ENCODE results near the gene LASP1. TPM values are rescaled to one million over a fixed set of nuclear protein-coding genes. Genes with fewer than 3 reads are reported as not detected.

The LASP1 gene
- polyA plus RNA-seq, 1 donor (not counting 4 experiments of a cell fraction or from before 2014, with no cell fraction given): 88.1 TPM

DNA sequence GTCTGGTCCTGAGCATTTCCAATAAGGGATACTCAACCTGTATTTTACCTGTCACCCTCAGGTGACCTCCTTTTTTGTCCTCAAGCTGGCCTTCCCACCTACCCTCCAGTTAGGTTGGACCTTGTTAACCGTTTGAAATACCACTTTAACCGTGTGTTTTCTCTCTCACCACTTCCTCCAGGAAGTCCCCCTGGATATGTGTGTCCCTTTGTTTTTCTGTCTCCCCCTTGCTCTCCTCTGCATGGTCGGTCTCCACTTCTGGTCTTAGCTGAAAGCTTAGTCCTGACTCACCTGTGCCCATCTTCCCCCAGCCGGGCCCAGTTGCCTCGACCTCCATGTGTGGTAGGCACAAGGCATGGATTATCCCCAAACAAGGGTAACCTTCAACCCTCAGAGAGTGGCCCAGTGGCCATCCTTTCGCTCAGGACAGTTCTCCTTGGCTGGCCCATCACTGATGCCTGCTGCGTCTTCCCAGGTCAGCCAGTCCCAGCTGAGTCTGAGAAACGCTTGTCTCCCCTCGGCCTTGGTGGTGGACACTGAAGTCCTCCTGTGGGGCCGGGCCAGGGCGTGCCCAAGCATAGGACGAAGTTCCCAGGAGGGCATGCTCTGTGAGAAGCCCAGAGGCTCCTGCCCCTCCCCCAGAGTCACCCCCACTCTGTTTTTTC is 20.0 kb downstream of the LASP1 start:
- DNase-seq (ENCODE audit: low read depth, low spot score): no peak
- Histone ChIP-seq H2AFZ (ENCODE audit: control insufficient read depth, low read length) (no peak overlapping the region), H3K4me1 (ENCODE audit: control insufficient read depth, extremely low read depth, insufficient read depth, low read length) (no peaks in the 10 kb centered on the region), H3K9ac (ENCODE audit: control insufficient read depth, extremely low read depth, insufficient read depth, low read length) (no peak overlapping the region), H3K36me3 (ENCODE audit: control insufficient read depth in 2 of 2, extremely low read depth in 1 of 2, insufficient read depth in 2 of 2, low read length in 2 of 2) (peaks cover 55 to 66% of the 10 kb centered on the region in 2 experiments), H3K9me3 (ENCODE audit: control insufficient read depth, low read depth, low read length) (no peaks in the 10 kb centered on the region), H4K20me1 (ENCODE audit: control insufficient read depth, extremely low read depth, insufficient read depth, low read length) (peaks cover 6% of the 10 kb centered on the region), H3K4me2 (ENCODE audit: control insufficient read depth, extremely low read depth, insufficient read depth, low read depth, low read length) (no peak overlapping the region), H3K27me3 (ENCODE audit: control insufficient read depth, extremely low read depth, insufficient read depth, low read length) (no peaks in the 10 kb centered on the region), H3K4me3 (ENCODE audit: control insufficient read depth in 2 of 3, extremely low read depth in 1 of 3, insufficient read depth in 2 of 3, low read depth in 1 of 3, low read length in 3 of 3) (no peak overlapping the region), H3K79me2 (ENCODE audit: control insufficient read depth, insufficient read depth, low read length) (peaks cover 51% of the 10 kb centered on the region), H3K27ac (ENCODE audit: control insufficient read depth, insufficient read depth, low read length) (no peak overlapping the region), H3K9me1 (ENCODE audit: control insufficient read depth, extremely low read depth, insufficient read depth, low read length) (no peaks in the 10 kb centered on the region)
- no peak for FAIRE-seq
- TF ChIP-seq, protein P1, sequence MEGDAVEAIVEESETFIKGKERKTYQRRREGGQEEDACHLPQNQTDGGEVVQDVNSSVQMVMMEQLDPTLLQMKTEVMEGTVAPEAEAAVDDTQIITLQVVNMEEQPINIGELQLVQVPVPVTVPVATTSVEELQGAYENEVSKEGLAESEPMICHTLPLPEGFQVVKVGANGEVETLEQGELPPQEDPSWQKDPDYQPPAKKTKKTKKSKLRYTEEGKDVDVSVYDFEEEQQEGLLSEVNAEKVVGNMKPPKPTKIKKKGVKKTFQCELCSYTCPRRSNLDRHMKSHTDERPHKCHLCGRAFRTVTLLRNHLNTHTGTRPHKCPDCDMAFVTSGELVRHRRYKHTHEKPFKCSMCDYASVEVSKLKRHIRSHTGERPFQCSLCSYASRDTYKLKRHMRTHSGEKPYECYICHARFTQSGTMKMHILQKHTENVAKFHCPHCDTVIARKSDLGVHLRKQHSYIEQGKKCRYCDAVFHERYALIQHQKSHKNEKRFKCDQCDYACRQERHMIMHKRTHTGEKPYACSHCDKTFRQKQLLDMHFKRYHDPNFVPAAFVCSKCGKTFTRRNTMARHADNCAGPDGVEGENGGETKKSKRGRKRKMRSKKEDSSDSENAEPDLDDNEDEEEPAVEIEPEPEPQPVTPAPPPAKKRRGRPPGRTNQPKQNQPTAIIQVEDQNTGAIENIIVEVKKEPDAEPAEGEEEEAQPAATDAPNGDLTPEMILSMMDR (optimal IDR thresholded peaks at IDR 0.05 in 1 of 3, IDR thresholded peaks at IDR 0.05 in 1 of 3, conservative IDR thresholded peaks at IDR 0.05 in 1 of 3; ENCODE audit: extremely low read depth in 1 of 3, insufficient read depth in 2 of 3, low read length in 3 of 3): no peak
- no peak for TF ChIP-seq EZH2 (IDR thresholded peaks at IDR 0.05; ENCODE audit: low read length)
- dilution Hi-C loops (cut with MboI; ENCODE audit: extremely low pct_ligation_motif_present, low sequenced_read_pairs): no loop called here

DNA sequence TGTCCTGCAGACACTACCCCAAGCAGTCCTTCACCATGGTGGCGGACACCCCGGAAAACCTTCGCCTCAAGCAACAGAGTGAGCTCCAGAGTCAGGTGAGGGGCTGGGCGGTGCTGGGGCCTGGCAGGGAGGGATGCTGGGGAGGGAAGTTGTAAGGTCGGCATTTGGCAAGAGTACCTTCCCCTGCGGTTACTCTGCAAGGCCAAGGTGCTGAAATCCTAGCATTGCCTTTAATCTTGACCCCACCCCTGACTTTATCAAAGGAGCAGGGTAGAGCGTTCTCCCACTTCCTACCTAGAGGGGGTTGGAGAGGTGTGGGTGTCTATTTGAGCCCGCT is 20.5 kb downstream of the LASP1 start:
- H4K20me1 ChIP-seq (ENCODE audit: control insufficient read depth, extremely low read depth, insufficient read depth, low read length): peaks cover 6% of the 10 kb centered on the region
- peaks cover 46% of the 10 kb centered on the region for H3K79me2 ChIP-seq (ENCODE audit: control insufficient read depth, insufficient read depth, low read length)
- peaks cover 55 to 65% of the 10 kb centered on the region in 2 experiments for H3K36me3 ChIP-seq (ENCODE audit: control insufficient read depth in 2 of 2, extremely low read depth in 1 of 2, insufficient read depth in 2 of 2, low read length in 2 of 2)
- FAIRE-seq: no peak
- no peaks in the 10 kb centered on the region for H3K9me1 ChIP-seq (ENCODE audit: control insufficient read depth, extremely low read depth, insufficient read depth, low read length)
- dilution Hi-C loops (cut with MboI; ENCODE audit: extremely low pct_ligation_motif_present, low sequenced_read_pairs): no loop called here
- no peak for TF ChIP-seq EZH2 (IDR thresholded peaks at IDR 0.05; ENCODE audit: low read length)
- TF ChIP-seq, protein P1 (optimal IDR thresholded peaks at IDR 0.05 in 1 of 3, IDR thresholded peaks at IDR 0.05 in 1 of 3, conservative IDR thresholded peaks at IDR 0.05 in 1 of 3; ENCODE audit: extremely low read depth in 1 of 3, insufficient read depth in 2 of 3, low read length in 3 of 3): no peak
- H3K4me1 ChIP-seq (ENCODE audit: control insufficient read depth, extremely low read depth, insufficient read depth, low read length): no peaks in the 10 kb centered on the region
- no peaks in the 10 kb centered on the region for H3K9me3 ChIP-seq (ENCODE audit: control insufficient read depth, low read depth, low read length)
- no peak overlapping the region for H2AFZ ChIP-seq (ENCODE audit: control insufficient read depth, low read length)
- no peak overlapping the region for H3K4me3 ChIP-seq (ENCODE audit: control insufficient read depth in 2 of 3, extremely low read depth in 1 of 3, insufficient read depth in 2 of 3, low read depth in 1 of 3, low read length in 3 of 3)
- no peak overlapping the region for H3K9ac ChIP-seq (ENCODE audit: control insufficient read depth, extremely low read depth, insufficient read depth, low read length)
- DNase-seq (ENCODE audit: low read depth, low spot score): no peak
- H3K27ac ChIP-seq (ENCODE audit: control insufficient read depth, insufficient read depth, low read length): no peak overlapping the region
- no peaks in the 10 kb centered on the region for H3K27me3 ChIP-seq (ENCODE audit: control insufficient read depth, extremely low read depth, insufficient read depth, low read length)
- H3K4me2 ChIP-seq (ENCODE audit: control insufficient read depth, extremely low read depth, insufficient read depth, low read depth, low read length): no peak overlapping the region

Data from keratinocyte (primary cell).